Astrocyte of the hippocampus (primary cell): ENCODE measurements around the gene ZNF665.
A peak's percentile ranks its signal among the peaks of the same experiment; 100 is the strongest.
"Not testable (repeated sequence)": the region's sequence is repeated elsewhere in the genome, so short reads cannot be mapped to it uniquely, and the experiment has no call there.

Experiments
- DNase-seq: peaks from one replicate; pipeline ENCODE4 v3.0.0; 2011; ENCODE audit warnings: low read depth, low spot score

The ZNF665 gene

GRCh38 chr19:53192771-53193534 lies at the start of gene ZNF665:
ZNF665 (minus strand) TSS chr19:53193358; CDS start chr19:53182898, 10,460 bp downstream.
- DNase-seq = peak; percentile 87

- no peak for DNase-seq
These were observed 44.1 kb upstream of the ZNF665 start for GRCh38 chr19:53237114-53237777.

- DNase-seq = no peak
These were observed 31.4 kb upstream of the ZNF665 start for GRCh38 chr19:53224606-53225005.

GRCh38 chr19:53222716-53223115 lies 29.6 kb upstream of the ZNF665 start:
- DNase-seq = not testable (repeated sequence)

- no peak for DNase-seq
These were observed 19.7 kb upstream of the ZNF665 start for GRCh38 chr19:53212703-53213320.

- DNase-seq = not testable (repeated sequence)
These were observed 18.4 kb upstream of the ZNF665 start for GRCh38 chr19:53211554-53211953.

- DNase-seq = peak; percentile 96
These were observed 3.7 kb upstream of the ZNF665 start for GRCh38 chr19:53196777-53197396.

- peak; percentile 84 for DNase-seq
These were observed 2.2 kb upstream of the ZNF665 start for GRCh38 chr19:53195265-53195903.

- DNase-seq = no peak
These were observed 521 bp upstream of the ZNF665 start for GRCh38 chr19:53193535-53194222.

- no peak for DNase-seq
These were observed 2.9 kb downstream of the ZNF665 start for GRCh38 chr19:53190253-53190652.

- DNase-seq = not testable (repeated sequence)
These were observed 3.4 kb downstream of the ZNF665 start for GRCh38 chr19:53189691-53190198.

- not testable (repeated sequence) for DNase-seq
These were observed 7.8 kb downstream of the ZNF665 start for GRCh38 chr19:53185155-53185882.

- DNase-seq = peak; percentile 90
These were observed 9.9 kb downstream of the ZNF665 start for GRCh38 chr19:53183146-53183764.

- peak; percentile 90 for DNase-seq
These were observed 11.0 kb downstream of the ZNF665 start for GRCh38 chr19:53182202-53182601.

- no peak for DNase-seq
These were observed 15.2 kb downstream of the ZNF665 start for GRCh38 chr19:53177986-53178385.

- no peak for DNase-seq
These were observed 20.3 kb downstream of the ZNF665 start for GRCh38 chr19:53172889-53173288.

GRCh38 chr19:53165691-53166091 lies 27.5 kb downstream of the ZNF665 start:
- DNase-seq = no peak

- no peak for DNase-seq
These were observed 32.0 kb downstream of the ZNF665 start for GRCh38 chr19:53161123-53161522.

- no peak for DNase-seq
These were observed 32.8 kb downstream of the ZNF665 start for GRCh38 chr19:53160350-53160749.
